HCT116 (cell line): ENCODE data around the gene F7.

Source experiments
- POLR2AphosphoS5 ChIP-seq: IDR thresholded peaks from 2 replicates; pipeline ENCODE4 v1.6.1; 2011; ENCODE audit warnings: mild to moderate bottlenecking, low read depth, low read length, moderate library complexity
- TCF7L2 ChIP-seq: IDR thresholded peaks from 2 replicates; pipeline ENCODE4 v1.7.0; 2011; ENCODE audit warnings: borderline replicate concordance, inconsistent platforms; ENCODE audit not compliant: insufficient read depth, insufficient read length; ENCODE audit errors: extremely low read depth
- YY1 ChIP-seq: IDR thresholded peaks from 2 replicates; pipeline ENCODE4 v1.6.1; 2011; ENCODE audit warnings: low read length, low read depth, moderate library complexity, mild to moderate bottlenecking; ENCODE audit not compliant: insufficient replicate concordance; ENCODE audit errors: extremely low read depth
- TF ChIP-seq, protein P1 (sequence below): IDR thresholded peaks from 2 replicates; pipeline ENCODE4 v1.6.1; 2012

DNA sequence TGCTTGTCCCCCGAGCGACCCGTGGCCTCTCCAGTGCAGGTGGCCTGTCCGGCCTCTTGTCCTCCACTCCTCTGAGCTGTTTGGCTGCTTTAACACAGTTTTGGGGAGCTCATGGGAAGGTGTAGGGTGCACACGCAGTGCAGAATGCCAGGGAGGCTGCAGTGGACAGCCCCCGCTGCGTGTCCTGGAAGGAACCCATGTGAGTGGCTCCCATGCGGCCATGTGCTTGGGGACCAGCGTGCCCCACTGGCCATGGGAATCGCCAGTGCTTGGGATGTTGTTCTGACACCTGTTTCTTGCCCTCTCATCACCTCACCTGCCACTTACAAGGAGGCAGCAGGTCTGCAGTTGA is 22.6 kb upstream of the F7 start:
- TF ChIP-seq POLR2AphosphoS5 (no peak), YY1 (no peak), TCF7L2 (no peak)
- TF ChIP-seq, protein P1, sequence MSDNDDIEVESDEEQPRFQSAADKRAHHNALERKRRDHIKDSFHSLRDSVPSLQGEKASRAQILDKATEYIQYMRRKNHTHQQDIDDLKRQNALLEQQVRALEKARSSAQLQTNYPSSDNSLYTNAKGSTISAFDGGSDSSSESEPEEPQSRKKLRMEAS = no peak
